Hepatocyte (in vitro differentiated cells): ENCODE data around the gene SNHG17. TPM values are rescaled to one million over a fixed set of nuclear protein-coding genes. Genes with fewer than 3 reads are reported as not detected.

Experiments
- DNase-seq: peaks from one replicate; pipeline ENCODE4 v3.0.0-alpha.2; 2016; ENCODE audit warnings: low spot score
- H2AFZ ChIP-seq: fragments of 200-600 bp; sonication (generic); 2 replicates; pipeline ENCODE4 v1.6.0; 2016; ENCODE audit warnings: antibody characterized with exemption, mild to moderate bottlenecking
- H3K27ac ChIP-seq: fragments of 200-600 bp; sonication (generic); 2 replicates; pipeline ENCODE4 v1.5.1; 2016; ENCODE audit warnings: mild to moderate bottlenecking
- H3K27me3 ChIP-seq: fragments of 200-600 bp; sonication (generic); 2 replicates; pipeline ENCODE4 v1.6.1; 2016
- H3K36me3 ChIP-seq: fragments of 200-600 bp; sonication (generic); replicated peaks from 2 replicates; pipeline ENCODE4 v1.5.1; 2016; ENCODE audit warnings: low read depth; ENCODE audit not compliant: insufficient read depth
- H3K4me1 ChIP-seq: fragments of 200-600 bp; sonication (generic); 2 replicates; pipeline ENCODE4 v1.5.1; 2016; ENCODE audit warnings: mild to moderate bottlenecking, moderate library complexity; ENCODE audit not compliant: insufficient read depth
- H3K4me2 ChIP-seq: fragments of 200-600 bp; sonication (generic); 2 replicates; pipeline ENCODE4 v1.6.0; 2016
- H3K4me3 ChIP-seq: fragments of 200-600 bp; sonication (generic); 2 replicates; pipeline ENCODE4 v1.5.1; 2016; ENCODE audit warnings: mild to moderate bottlenecking
- H3K79me2 ChIP-seq: fragments of 200-600 bp; sonication (generic); 2 replicates; pipeline ENCODE4 v1.6.0; 2017; ENCODE audit warnings: mild to moderate bottlenecking
- H3K9me2 ChIP-seq: fragments of 200-600 bp; sonication (generic); replicated peaks from 2 replicates; pipeline ENCODE4 v1.6.0; 2017; ENCODE audit warnings: mild to moderate bottlenecking; ENCODE audit not compliant: insufficient read depth
- H3K9me3 ChIP-seq: fragments of 200-600 bp; sonication (generic); 2 replicates; pipeline ENCODE4 v1.5.1; 2016; ENCODE audit warnings: low read depth, mild to moderate bottlenecking
- H4K20me1 ChIP-seq: fragments of 200-600 bp; sonication (generic); 2 replicates; pipeline ENCODE4 v1.6.0; 2016; ENCODE audit warnings: mild to moderate bottlenecking; ENCODE audit not compliant: insufficient read depth, poor library complexity, severe bottlenecking
- EZH2 ChIP-seq: fragments of 200-600 bp; sonication (generic); IDR thresholded peaks from 2 replicates; pipeline ENCODE4 v1.6.1; 2016; ENCODE audit warnings: antibody characterized with exemption, mild to moderate bottlenecking, borderline replicate concordance
- EZH2phosphoT487 ChIP-seq: fragments of 200-600 bp; sonication (generic); IDR thresholded peaks from one replicate; pipeline ENCODE4 v1.6.1; 2018; ENCODE audit warnings: antibody characterized with exemption, mild to moderate bottlenecking, low read depth, moderate library complexity; ENCODE audit not compliant: unreplicated experiment, severe bottlenecking
- WGBS: methylation state at CpG from one replicate; pipeline ENCODE4 v1.1.6; 2016; ENCODE audit warnings: low lambda C conversion rate; ENCODE audit errors: missing lambda C conversion rate; 5-methylcytosine and 5-hydroxymethylcytosine counted together
- polyA plus RNA-seq: library from polyadenylated mRNA; unstranded; fragments of >200 nt; fragmentation: Nextera tagmentation; extraction: Ambion mirVana; gene quantifications from 2 replicates; pipeline ENCODE4 v1.2.1, GENCODE V29; 2016
- total RNA-seq: library from RNA; depleted of rRNA; stranded (reverse); fragments of >200 nt; gene quantifications from 2 replicates; pipeline ENCODE4 v1.2.3, GENCODE V29; 2014
- TF ChIP-seq, protein P1 (sequence below): fragments of 200-600 bp; sonication (generic); IDR thresholded peaks from 2 replicates; pipeline ENCODE4 v1.5.1; 2016; ENCODE audit warnings: antibody characterized with exemption, mild to moderate bottlenecking; ENCODE audit not compliant: poor library complexity

The SNHG17 gene
- total and polyA plus RNA-seq, 2 experiments from 2014 or later = 8.5 to 24.3 TPM

DNA sequence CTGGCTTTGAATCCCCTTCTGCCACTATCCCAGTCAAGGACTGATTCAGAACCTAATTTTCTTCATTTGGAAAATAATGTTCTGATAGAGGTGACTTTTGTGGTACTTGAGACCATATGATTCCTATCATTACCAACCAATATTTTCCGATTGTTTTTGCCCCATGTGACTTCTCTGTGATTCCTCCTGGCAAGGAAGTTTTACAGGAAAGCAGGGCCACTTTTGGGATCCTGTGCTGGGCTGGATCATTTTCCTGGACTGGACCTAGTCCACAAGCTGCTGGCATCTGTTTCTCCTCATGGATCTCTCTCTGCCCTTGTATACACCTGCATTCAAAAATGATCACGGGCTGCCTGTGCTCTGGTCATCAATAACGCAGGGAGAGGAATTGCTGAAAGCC is 13.9 kb upstream of the SNHG17 start:
- Histone ChIP-seq H4K20me1 (no peaks in the 10 kb centered on the region), H3K4me1 (peaks cover 14% of the 10 kb centered on the region), H3K27ac (no peak overlapping the region), H3K4me3 (no peak overlapping the region), H3K36me3 (no peaks in the 10 kb centered on the region), H3K4me2 (no peak overlapping the region), H3K9me2 (no peaks in the 10 kb centered on the region), H2AFZ (no peak overlapping the region), H3K9me3 (no peaks in the 10 kb centered on the region), H3K79me2 (peaks cover 10% of the 10 kb centered on the region), H3K27me3 (no peaks in the 10 kb centered on the region)
- WGBS = 90% methylated on average over 3 of the region's 3 CpGs
- no peak for DNase-seq
- TF ChIP-seq, protein P1, sequence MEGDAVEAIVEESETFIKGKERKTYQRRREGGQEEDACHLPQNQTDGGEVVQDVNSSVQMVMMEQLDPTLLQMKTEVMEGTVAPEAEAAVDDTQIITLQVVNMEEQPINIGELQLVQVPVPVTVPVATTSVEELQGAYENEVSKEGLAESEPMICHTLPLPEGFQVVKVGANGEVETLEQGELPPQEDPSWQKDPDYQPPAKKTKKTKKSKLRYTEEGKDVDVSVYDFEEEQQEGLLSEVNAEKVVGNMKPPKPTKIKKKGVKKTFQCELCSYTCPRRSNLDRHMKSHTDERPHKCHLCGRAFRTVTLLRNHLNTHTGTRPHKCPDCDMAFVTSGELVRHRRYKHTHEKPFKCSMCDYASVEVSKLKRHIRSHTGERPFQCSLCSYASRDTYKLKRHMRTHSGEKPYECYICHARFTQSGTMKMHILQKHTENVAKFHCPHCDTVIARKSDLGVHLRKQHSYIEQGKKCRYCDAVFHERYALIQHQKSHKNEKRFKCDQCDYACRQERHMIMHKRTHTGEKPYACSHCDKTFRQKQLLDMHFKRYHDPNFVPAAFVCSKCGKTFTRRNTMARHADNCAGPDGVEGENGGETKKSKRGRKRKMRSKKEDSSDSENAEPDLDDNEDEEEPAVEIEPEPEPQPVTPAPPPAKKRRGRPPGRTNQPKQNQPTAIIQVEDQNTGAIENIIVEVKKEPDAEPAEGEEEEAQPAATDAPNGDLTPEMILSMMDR = no peak
- TF ChIP-seq EZH2 (no peak), EZH2phosphoT487 (no peak)

DNA sequence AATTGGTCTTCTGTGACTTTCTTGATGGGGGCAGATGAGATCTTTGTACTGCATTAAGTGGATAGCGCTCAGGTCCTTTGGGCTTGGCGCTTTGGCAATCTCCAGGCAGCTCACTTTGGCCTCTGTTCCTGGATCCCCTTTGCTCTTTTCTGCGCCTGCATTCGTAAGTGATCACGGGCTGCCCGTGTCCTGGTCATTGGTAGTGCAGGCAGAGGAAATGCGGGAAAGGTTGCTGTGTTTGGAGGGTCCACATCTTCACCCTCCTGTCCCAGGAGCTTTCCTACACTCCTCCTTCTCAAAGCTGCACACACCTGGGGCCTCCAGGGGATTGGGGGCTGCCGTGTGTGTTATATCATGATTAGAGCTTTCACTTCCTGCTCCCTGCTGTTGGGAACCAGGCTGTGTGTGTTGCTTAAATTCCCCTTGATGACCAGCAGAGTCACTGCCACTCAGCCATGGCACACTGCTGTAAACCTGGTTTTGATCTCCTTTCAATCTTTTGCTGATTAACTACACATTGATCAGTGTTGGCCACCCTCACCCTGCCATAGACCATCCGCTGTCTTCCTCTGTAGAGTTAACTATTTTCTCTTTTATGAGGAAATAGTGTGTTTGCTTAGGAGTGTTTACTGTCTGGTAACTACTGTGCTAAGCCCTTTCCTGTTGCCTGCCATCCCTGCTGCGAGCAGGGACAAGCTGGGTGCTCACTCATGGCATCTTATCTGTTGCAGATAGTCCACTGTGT is 13.0 kb upstream of the SNHG17 start:
- Histone ChIP-seq H3K79me2 (peaks cover 10% of the 10 kb centered on the region), H3K36me3 (no peaks in the 10 kb centered on the region), H3K4me3 (no peak overlapping the region), H2AFZ (no peak overlapping the region), H3K27me3 (no peaks in the 10 kb centered on the region), H3K4me1 (peaks cover 14% of the 10 kb centered on the region), H4K20me1 (no peaks in the 10 kb centered on the region), H3K4me2 (peak overlapping the region; percentile 98), H3K9me3 (no peaks in the 10 kb centered on the region), H3K9me2 (no peaks in the 10 kb centered on the region), H3K27ac (peak overlapping the region; percentile 93)
- 84% methylated on average over 10 of the region's 10 CpGs for WGBS
- TF ChIP-seq EZH2 = no peak
- TF ChIP-seq, protein P1 = no peak
- no peak for TF ChIP-seq EZH2phosphoT487
- DNase-seq = no peak

DNA sequence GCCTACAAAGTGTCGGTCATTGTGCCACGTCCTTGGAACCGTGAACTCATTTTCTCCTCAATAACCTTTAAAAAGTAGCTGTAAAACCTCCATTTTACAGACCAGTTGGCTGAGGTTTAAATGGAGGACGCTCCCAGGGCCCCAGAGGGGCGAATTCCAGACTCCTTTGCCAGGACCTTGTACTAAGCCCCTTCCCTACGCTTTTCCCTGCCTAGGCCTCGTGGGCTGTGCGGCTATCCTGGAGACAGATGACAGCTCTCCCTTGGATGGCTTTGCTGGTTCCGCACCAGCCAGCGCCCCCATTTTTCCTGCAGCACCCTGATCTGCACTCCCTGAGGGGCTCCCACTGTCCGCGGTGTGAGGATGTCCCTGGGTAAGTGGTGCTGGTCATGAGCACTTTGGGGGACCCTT is 12.1 kb upstream of the SNHG17 start:
- Histone ChIP-seq H3K79me2 (peaks cover 10% of the 10 kb centered on the region), H2AFZ (peak overlapping the region; percentile 100), H3K36me3 (no peaks in the 10 kb centered on the region), H4K20me1 (no peaks in the 10 kb centered on the region), H3K27ac (peak overlapping the region; percentile 93), H3K4me2 (peak overlapping the region; percentile 98), H3K27me3 (no peaks in the 10 kb centered on the region), H3K4me1 (peaks cover 14% of the 10 kb centered on the region), H3K4me3 (peak overlapping the region; percentile 99), H3K9me3 (no peaks in the 10 kb centered on the region), H3K9me2 (no peaks in the 10 kb centered on the region)
- TF ChIP-seq EZH2phosphoT487 (no peak), EZH2 (no peak)
- TF ChIP-seq, protein P1 = no peak
- no peak for DNase-seq
- 65% methylated on average over 12 of the region's 12 CpGs for WGBS
